ENCODE data around the gene CNTLN.

The CNTLN gene

DNA sequence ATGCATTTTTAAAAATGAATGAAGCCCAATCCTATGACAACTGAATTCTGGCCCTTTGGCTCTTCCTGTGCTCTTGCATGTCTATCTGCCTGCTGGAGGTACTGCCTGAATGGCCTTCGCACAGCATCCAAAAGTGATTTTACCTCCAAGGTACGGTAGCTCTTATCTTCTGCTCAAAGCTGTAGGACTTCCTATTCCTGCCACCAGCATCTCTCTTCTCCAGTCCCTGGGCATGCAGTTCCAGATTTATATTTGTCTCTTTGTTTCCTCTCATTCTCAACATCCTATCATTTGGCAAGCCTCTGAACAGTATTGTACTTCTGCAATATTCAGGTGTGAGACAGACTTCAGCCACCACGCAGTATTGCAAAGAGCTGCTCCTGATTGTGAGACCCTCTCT, 400.3 kb downstream of the CNTLN start:
- Histone ChIP-seq H3K9me3 (ENCODE audit: control insufficient read depth, low read length) (no peaks in the 10 kb centered on the region), H3K27ac (no peak overlapping the region), H3K4me3 (ENCODE audit: low read depth, low read length) (no peak overlapping the region), H3K4me1 (no peaks in the 10 kb centered on the region), H3K4me2 (ENCODE audit: low read length) (no peak overlapping the region), H3K36me3 (ENCODE audit: control insufficient read depth, insufficient read depth, low read length) (no peaks in the 10 kb centered on the region), H3K79me2 (no peaks in the 10 kb centered on the region), H2AFZ (no peak overlapping the region), H3K9ac (no peak overlapping the region), H3K27me3 (ENCODE audit: control insufficient read depth, insufficient read depth, low read length) (no peaks in the 10 kb centered on the region)
- TF ChIP-seq, protein P1, sequence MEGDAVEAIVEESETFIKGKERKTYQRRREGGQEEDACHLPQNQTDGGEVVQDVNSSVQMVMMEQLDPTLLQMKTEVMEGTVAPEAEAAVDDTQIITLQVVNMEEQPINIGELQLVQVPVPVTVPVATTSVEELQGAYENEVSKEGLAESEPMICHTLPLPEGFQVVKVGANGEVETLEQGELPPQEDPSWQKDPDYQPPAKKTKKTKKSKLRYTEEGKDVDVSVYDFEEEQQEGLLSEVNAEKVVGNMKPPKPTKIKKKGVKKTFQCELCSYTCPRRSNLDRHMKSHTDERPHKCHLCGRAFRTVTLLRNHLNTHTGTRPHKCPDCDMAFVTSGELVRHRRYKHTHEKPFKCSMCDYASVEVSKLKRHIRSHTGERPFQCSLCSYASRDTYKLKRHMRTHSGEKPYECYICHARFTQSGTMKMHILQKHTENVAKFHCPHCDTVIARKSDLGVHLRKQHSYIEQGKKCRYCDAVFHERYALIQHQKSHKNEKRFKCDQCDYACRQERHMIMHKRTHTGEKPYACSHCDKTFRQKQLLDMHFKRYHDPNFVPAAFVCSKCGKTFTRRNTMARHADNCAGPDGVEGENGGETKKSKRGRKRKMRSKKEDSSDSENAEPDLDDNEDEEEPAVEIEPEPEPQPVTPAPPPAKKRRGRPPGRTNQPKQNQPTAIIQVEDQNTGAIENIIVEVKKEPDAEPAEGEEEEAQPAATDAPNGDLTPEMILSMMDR (IDR thresholded peaks at IDR 0.05), result no peak

DNA sequence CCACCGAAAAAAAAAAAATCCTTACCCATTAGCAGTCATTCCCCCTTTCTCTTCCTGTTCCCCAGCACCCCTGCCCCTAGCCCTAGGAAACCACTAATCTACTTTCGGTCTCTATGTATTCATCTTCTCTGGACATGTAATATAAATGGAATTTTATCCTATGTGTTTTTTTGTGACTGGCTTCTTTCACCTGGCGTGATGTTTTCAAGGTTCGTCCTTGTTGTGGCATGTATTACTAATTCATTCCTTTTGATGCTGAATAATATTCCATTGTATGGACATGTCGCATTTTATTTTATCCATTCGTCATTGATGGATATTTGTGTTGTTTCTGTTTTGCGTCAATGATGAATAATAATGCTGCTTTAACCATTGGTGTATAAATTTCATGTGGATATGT, 401.2 kb downstream of the CNTLN start:
- no peak overlapping the region for H2AFZ ChIP-seq
- TF ChIP-seq, protein P1 (IDR thresholded peaks at IDR 0.05), result no peak
- H3K4me3 ChIP-seq (ENCODE audit: low read depth, low read length), result no peak overlapping the region
- no peak overlapping the region for H3K9ac ChIP-seq
- no peak overlapping the region for H3K27ac ChIP-seq
- H3K36me3 ChIP-seq (ENCODE audit: control insufficient read depth, insufficient read depth, low read length), result no peaks in the 10 kb centered on the region
- H3K4me2 ChIP-seq (ENCODE audit: low read length), result no peak overlapping the region
- no peaks in the 10 kb centered on the region for H3K4me1 ChIP-seq
- H3K27me3 ChIP-seq (ENCODE audit: control insufficient read depth, insufficient read depth, low read length), result no peaks in the 10 kb centered on the region
- no peaks in the 10 kb centered on the region for H3K79me2 ChIP-seq
- H3K9me3 ChIP-seq (ENCODE audit: control insufficient read depth, low read length), result no peaks in the 10 kb centered on the region

DNA sequence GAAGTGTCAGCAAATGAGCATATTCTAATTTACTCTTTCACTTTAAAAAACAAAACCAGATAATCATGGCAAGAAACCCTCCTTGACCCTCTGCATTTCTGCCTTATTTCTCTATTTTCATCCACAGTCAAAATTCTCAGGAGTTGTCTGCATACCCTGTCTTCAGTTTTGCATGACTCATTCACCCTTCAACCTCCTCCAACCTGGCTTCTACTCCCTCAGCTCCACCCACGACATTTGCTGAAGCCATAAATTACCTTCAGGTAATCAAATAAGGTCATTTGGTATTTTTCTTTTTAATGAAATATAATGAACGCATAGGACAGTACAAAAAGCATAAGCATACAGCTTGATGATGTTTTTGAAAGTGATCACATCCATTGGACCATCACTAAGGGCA, 416.2 kb downstream of the CNTLN start:
- Histone ChIP-seq H3K27ac (no peak overlapping the region), H3K9ac (no peak overlapping the region), H3K4me1 (no peaks in the 10 kb centered on the region), H3K9me3 (ENCODE audit: control insufficient read depth, low read length) (no peaks in the 10 kb centered on the region), H3K4me2 (ENCODE audit: low read length) (no peak overlapping the region), H2AFZ (no peak overlapping the region), H3K79me2 (no peaks in the 10 kb centered on the region), H3K27me3 (ENCODE audit: control insufficient read depth, insufficient read depth, low read length) (no peaks in the 10 kb centered on the region), H3K36me3 (ENCODE audit: control insufficient read depth, insufficient read depth, low read length) (no peaks in the 10 kb centered on the region), H3K4me3 (ENCODE audit: low read depth, low read length) (no peak overlapping the region)
- TF ChIP-seq, protein P1 (IDR thresholded peaks at IDR 0.05), result no peak
